ENCODE results near the gene PFKFB4.
"Not testable (repeated sequence)": the region's sequence is repeated elsewhere in the genome, so short reads cannot be mapped to it uniquely, and the experiment has no call there.

Gene PFKFB4

GRCh38 chr3:48553886-48554845 lies 2.4 kb downstream of the PFKFB4 start:
- no peak for TF ChIP-seq CTCF (IDR thresholded peaks at IDR 0.05; ENCODE audit: low read depth, low read length, missing control alignments)
- no peak overlapping the region for H3K4me3 ChIP-seq (replicated peaks; ENCODE audit: low read depth, low read length)
- DNase-seq (ENCODE audit: extremely low read depth, low read depth): no peak

GRCh38 chr3:48553361-48553760 lies 3.2 kb downstream of the PFKFB4 start:
- no peak for DNase-seq (ENCODE audit: extremely low read depth, low read depth)
- no peak overlapping the region for H3K4me3 ChIP-seq (replicated peaks; ENCODE audit: low read depth, low read length)
- no peak for TF ChIP-seq CTCF (IDR thresholded peaks at IDR 0.05; ENCODE audit: low read depth, low read length, missing control alignments)

GRCh38 chr3:48552111-48552951 lies 4.3 kb downstream of the PFKFB4 start:
- no peak overlapping the region for H3K4me3 ChIP-seq (replicated peaks; ENCODE audit: low read depth, low read length)
- DNase-seq (ENCODE audit: extremely low read depth, low read depth): no peak
- no peak for TF ChIP-seq CTCF (IDR thresholded peaks at IDR 0.05; ENCODE audit: low read depth, low read length, missing control alignments)

GRCh38 chr3:48551651-48552050 lies 5.0 kb downstream of the PFKFB4 start:
- DNase-seq (ENCODE audit: extremely low read depth, low read depth); H3K4me3 ChIP-seq (replicated peaks; ENCODE audit: low read depth, low read length): not testable (repeated sequence)

GRCh38 chr3:48548729-48549705 lies 7.6 kb downstream of the PFKFB4 start:
- peak; percentile 97 for TF ChIP-seq CTCF (IDR thresholded peaks at IDR 0.05; ENCODE audit: low read depth, low read length, missing control alignments)
- H3K4me3 ChIP-seq (replicated peaks; ENCODE audit: low read depth, low read length): no peak overlapping the region
- DNase-seq (ENCODE audit: extremely low read depth, low read depth): peak; percentile 59

- no peak for DNase-seq (ENCODE audit: extremely low read depth, low read depth)
- TF ChIP-seq CTCF (IDR thresholded peaks at IDR 0.05; ENCODE audit: low read depth, low read length, missing control alignments): no peak
Measured at GRCh38 chr3:48548126-48548525, 8.5 kb downstream of the PFKFB4 start.

More at GRCh38 chr3:48548126-48548525, 8.5 kb downstream of the PFKFB4 start:
- no peak overlapping the region for H3K4me3 ChIP-seq (replicated peaks; ENCODE audit: low read depth, low read length)

All from HFF-Myc (cell line).